Measurements from ENCODE around the gene GPSM3. TPM values are rescaled to one million over a fixed set of nuclear protein-coding genes. Genes with fewer than 3 reads are reported as not detected.

Gene GPSM3
- total and polyA plus RNA-seq, 2 donors (not counting 3 experiments of a cell fraction or from before 2014, with no cell fraction given): 19.5 to 21.6 TPM

DNA sequence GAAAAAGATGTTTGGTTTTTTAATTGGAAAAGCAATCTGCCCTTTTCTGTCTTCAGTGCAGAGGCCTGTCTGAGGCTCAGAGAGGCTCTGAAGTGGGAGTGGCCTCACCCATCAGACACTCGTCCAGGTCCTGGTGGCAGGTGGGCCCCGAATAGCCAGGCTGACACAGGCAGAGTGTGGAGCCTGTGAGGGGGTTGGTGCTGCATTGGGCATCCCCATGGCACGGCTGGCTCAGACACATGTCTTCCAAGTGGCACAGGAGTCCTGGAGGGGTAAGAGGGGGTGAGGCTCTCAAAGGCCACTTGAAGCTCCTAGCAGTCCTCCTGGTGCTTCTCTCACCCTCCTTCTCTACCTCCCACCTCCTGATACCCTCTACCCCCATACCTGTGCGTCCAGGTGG, 27.6 kb upstream of the GPSM3 start:
- H3K27ac ChIP-seq (ENCODE audit: insufficient read depth, low read depth, low read length): no peak overlapping the region

More for the DNA sequence above, 27.6 kb upstream of the GPSM3 start:
- Histone ChIP-seq H3K4me2 (ENCODE audit: insufficient read depth, low read length) (no peak overlapping the region), H3K4me1 (ENCODE audit: control insufficient read depth, extremely low read depth, insufficient read depth, low read length) (peaks cover 25% of the 10 kb centered on the region), H3K9me3 (replicated peaks; ENCODE audit: control insufficient read depth, insufficient read depth, low read length) (no peaks in the 10 kb centered on the region), H3K36me3 (ENCODE audit: control insufficient read depth in 2 of 2, extremely low read depth in 1 of 2, insufficient read depth in 2 of 2, low read length in 2 of 2) (peaks cover 9 to 13% of the 10 kb centered on the region in 2 experiments), H3K27me3 (ENCODE audit: control insufficient read depth in 2 of 2, insufficient read depth in 2 of 2, low read length in 2 of 2) (no peaks in the 10 kb centered on the region), H3K9ac (replicated peaks; ENCODE audit: extremely low read depth, insufficient read depth, low read length) (no peak overlapping the region), H3K9me1 (replicated peaks; ENCODE audit: control insufficient read depth, extremely low read depth, insufficient read depth, low read length) (no peaks in the 10 kb centered on the region), H2AFZ (ENCODE audit: low read depth, low read length) (no peak overlapping the region), H3K79me2 (ENCODE audit: control insufficient read depth, insufficient read depth, low read length) (peaks cover 2% of the 10 kb centered on the region), H3K4me3 (replicated peaks in 1 of 3; ENCODE audit: insufficient read depth in 1 of 3, low read depth in 1 of 3, low read length in 3 of 3) (no peak overlapping the region), H4K20me1 (replicated peaks; ENCODE audit: control insufficient read depth, extremely low read depth, insufficient read depth, low read length) (no peaks in the 10 kb centered on the region)
- DNase-seq (ENCODE audit: low read depth, low spot score) (no peak), FAIRE-seq (no peak)
- ChIA-PET CTCF (no interaction called here), POLR2A (no interaction called here)
- dilution Hi-C loops (cut with MboI; ENCODE audit: extremely low pct_ligation_motif_present, low sequenced_read_pairs): no loop called here
- TF ChIP-seq MYC (IDR thresholded peaks at IDR 0.05; ENCODE audit: low read depth, low read length) (no peak), JUN (IDR thresholded peaks at IDR 0.05; ENCODE audit: borderline replicate concordance, insufficient read depth, insufficient read length, low read depth) (no peak), POLR2AphosphoS5 (IDR thresholded peaks at IDR 0.05; ENCODE audit: insufficient read depth, low read depth, low read length) (no peak), EZH2 (IDR thresholded peaks at IDR 0.05; ENCODE audit: borderline replicate concordance, low read depth, low read length, severe bottlenecking) (no peak), GATA2 (IDR thresholded peaks at IDR 0.05; ENCODE audit: insufficient read depth, insufficient read length, low read depth, low read length) (no peak), FOS (IDR thresholded peaks at IDR 0.05; ENCODE audit: borderline replicate concordance, insufficient read depth, low read length) (no peak), POLR2A (IDR thresholded peaks at IDR 0.05; ENCODE audit: low read depth, low read length) (no peak)
- TF ChIP-seq, protein P1, sequence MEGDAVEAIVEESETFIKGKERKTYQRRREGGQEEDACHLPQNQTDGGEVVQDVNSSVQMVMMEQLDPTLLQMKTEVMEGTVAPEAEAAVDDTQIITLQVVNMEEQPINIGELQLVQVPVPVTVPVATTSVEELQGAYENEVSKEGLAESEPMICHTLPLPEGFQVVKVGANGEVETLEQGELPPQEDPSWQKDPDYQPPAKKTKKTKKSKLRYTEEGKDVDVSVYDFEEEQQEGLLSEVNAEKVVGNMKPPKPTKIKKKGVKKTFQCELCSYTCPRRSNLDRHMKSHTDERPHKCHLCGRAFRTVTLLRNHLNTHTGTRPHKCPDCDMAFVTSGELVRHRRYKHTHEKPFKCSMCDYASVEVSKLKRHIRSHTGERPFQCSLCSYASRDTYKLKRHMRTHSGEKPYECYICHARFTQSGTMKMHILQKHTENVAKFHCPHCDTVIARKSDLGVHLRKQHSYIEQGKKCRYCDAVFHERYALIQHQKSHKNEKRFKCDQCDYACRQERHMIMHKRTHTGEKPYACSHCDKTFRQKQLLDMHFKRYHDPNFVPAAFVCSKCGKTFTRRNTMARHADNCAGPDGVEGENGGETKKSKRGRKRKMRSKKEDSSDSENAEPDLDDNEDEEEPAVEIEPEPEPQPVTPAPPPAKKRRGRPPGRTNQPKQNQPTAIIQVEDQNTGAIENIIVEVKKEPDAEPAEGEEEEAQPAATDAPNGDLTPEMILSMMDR (IDR thresholded peaks at IDR 0.05; ENCODE audit: extremely low read depth in 1 of 2, insufficient read depth in 1 of 2, low read depth in 1 of 2, low read length in 2 of 2): no peak
- TF ChIP-seq, protein P2, sequence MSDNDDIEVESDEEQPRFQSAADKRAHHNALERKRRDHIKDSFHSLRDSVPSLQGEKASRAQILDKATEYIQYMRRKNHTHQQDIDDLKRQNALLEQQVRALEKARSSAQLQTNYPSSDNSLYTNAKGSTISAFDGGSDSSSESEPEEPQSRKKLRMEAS (IDR thresholded peaks at IDR 0.05; ENCODE audit: insufficient read depth, insufficient read length): no peak
- BruUV-seq (replicated peaks): no TSS peak
- intact Hi-C loops (cut with micrococcal nuclease): no loop called here
